Ovary (tissue), 9 donors: ENCODE results near the gene THOC2. TPM values are rescaled to one million over a fixed set of nuclear protein-coding genes. Genes with fewer than 3 reads are reported as not detected.

Experiments
- DNase-seq, 5 donors: peaks; one replicate each; pipeline ENCODE4 v3.0.0-alpha.2; 2019 to 2020
- H3K27ac ChIP-seq, 2 donors: fragments of 200-600 bp; one replicate each; pipeline versions ENCODE4 v1.5.1 to v1.8.0; 2019 to 2022
- H3K27me3 ChIP-seq: fragments of 200-600 bp; one replicate; pipeline ENCODE4 v1.8.0; 2022
- H3K36me3 ChIP-seq: fragments of 200-600 bp; sonication (generic); one replicate; pipeline ENCODE4 v1.5.1; 2019
- H3K4me1 ChIP-seq: one replicate; pipeline ENCODE4 v1.8.1; 2013; ENCODE audit warnings: mild to moderate bottlenecking, moderate library complexity; ENCODE audit not compliant: insufficient read depth
- H3K4me3 ChIP-seq: fragments of 200-600 bp; sonication (generic); one replicate; pipeline ENCODE4 v1.5.1; 2017
- H3K9me3 ChIP-seq, 2 donors: fragments of 200-600 bp in 1 of 2; sonication (generic) in 1 of 2; one replicate each; pipeline versions ENCODE4 v1.5.1 to v1.8.1; 2013 to 2019; ENCODE audit warnings: mild to moderate bottlenecking in 1 of 2, moderate library complexity in 1 of 2
- CTCF ChIP-seq, 3 donors: fragments of 450-650 bp in 2 of 3; fragments of 200-600 bp in 1 of 3; IDR thresholded peaks; one replicate each; pipeline versions ENCODE4 v1.5.1 to v1.8.0; 2016 to 2022; ENCODE audit warnings: antibody characterized with exemption in 3 of 3, mild to moderate bottlenecking in 1 of 3
- EP300 ChIP-seq: sonication (generic); formaldehyde crosslinking; IDR thresholded peaks from one replicate; pipeline ENCODE4 v1.6.1; 2017; ENCODE audit warnings: antibody characterized with exemption
- POLR2A ChIP-seq: fragments of 450-650 bp; IDR thresholded peaks from one replicate; pipeline ENCODE4 v1.6.1; 2017; ENCODE audit warnings: antibody characterized with exemption, mild to moderate bottlenecking, moderate library complexity
- WGBS, 3 donors: extraction: QIAGEN DNeasy Blood & Tissue Kit in 1 of 3; methylation state at CpG; one replicate each; pipeline versions ENCODE4 v1.1.5 to v1.1.7; 2013 to 2017; 5-methylcytosine and 5-hydroxymethylcytosine counted together
- intact Hi-C, 4 donors: fragments of 100-400 bp; cut with DNase I; formaldehyde crosslinking; loops; one replicate each; pipeline versions ENCODE4 v1.11.0 to v1.15.1; 2022 to 2023
- polyA plus RNA-seq, 2 donors: library from polyadenylated mRNA; stranded (reverse); fragments of 200-250 nt in 1 of 2; fragments of 350-450 nt in 1 of 2; fragmentation: Illumina TruSeq in 1 of 2; extraction: RNeasy Lipid Tissue Mini Kit (QIAGEN cat#74804) in 1 of 2; gene quantifications; one replicate each; pipeline ENCODE4 v1.2.3, GENCODE V29; 2013 to 2014
- total RNA-seq, 7 donors: library from RNA; depleted of rRNA in 2 of 7; stranded (reverse); fragments of >200 nt in 2 of 7; fragmentation: NEBNext Ultra II Directional in 3 of 7; extraction: Animal tissue kit (Norgen Biotek cat#: 25700) in 3 of 7; gene quantifications; one replicate each; pipeline versions ENCODE4 v1.1.0 to v1.2.4, GENCODE V29; 2016 to 2023
- donor health status: DM: no; HTN: no; CAD: no; lungs with moderate emphysema.
- donor health status: DM: no; HTN: no; CAD: no.
- donor health status: Bipolar disorder and iron deficiency.
- donor health status: DM: yes; HTN: yes; CAD: no.
- donor health status: DM: no; HTN: no; CAD: no.
- donor health status: DM: yes; HTN: yes; CAD: no.

Gene THOC2
- total and polyA plus RNA-seq, 9 donors, result 37.0 to 91.9 (median 77.7) TPM

DNA sequence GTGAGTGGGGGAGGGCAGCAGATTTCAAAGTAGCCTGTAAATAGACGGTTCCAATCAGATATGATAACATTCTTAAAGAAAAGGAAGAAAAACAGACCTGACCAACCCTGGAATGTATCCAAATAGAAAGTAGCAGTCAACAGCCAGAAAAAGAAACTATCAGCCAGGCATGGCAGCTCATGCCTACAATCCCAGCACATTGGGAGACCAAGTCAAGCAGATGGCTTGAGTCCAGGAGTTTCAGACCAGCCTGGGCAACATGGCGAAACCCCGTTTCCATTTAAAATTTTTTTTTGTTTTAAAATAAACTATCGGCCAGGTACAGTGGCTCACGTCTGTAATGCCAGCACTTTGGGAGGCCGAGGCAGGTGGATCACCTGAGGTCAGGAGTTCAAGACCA lies 125.0 kb downstream of the THOC2 start:
- H3K27ac ChIP-seq, result no peak overlapping the region
- 82 to 91% (median 85%) methylated on average over 6 of the region's 6 CpGs for WGBS, 3 donors
- H3K36me3 ChIP-seq, result no peaks in the 10 kb centered on the region
- no peaks in the 10 kb centered on the region for H3K27me3 ChIP-seq
- intact Hi-C loops, result no loop called here
- TF ChIP-seq CTCF (IDR thresholded peaks at IDR 0.05) (no peak), EP300 (no peak), POLR2A (no peak)
- DNase-seq, result no peak
- no peaks in the 10 kb centered on the region for H3K9me3 ChIP-seq
- no peaks in the 10 kb centered on the region for H3K4me1 ChIP-seq
- no peak overlapping the region for H3K4me3 ChIP-seq

- TF ChIP-seq POLR2A (no peak), EP300 (no peak), CTCF (IDR thresholded peaks at IDR 0.05) (no peak)
- Histone ChIP-seq H3K27ac (no peak overlapping the region), H3K4me1 (no peaks in the 10 kb centered on the region), H3K36me3 (no peaks in the 10 kb centered on the region), H3K9me3 (no peaks in the 10 kb centered on the region), H3K4me3 (no peak overlapping the region), H3K27me3 (no peaks in the 10 kb centered on the region)
- WGBS, 3 donors, result 78 to 89% (median 83%) methylated on average over 1 of the region's 1 CpG
- no peak for DNase-seq
- intact Hi-C loops, result no loop called here
Measured at GRCh38 chrX:123607270-123607669, 125.6 kb downstream of the THOC2 start.

DNA sequence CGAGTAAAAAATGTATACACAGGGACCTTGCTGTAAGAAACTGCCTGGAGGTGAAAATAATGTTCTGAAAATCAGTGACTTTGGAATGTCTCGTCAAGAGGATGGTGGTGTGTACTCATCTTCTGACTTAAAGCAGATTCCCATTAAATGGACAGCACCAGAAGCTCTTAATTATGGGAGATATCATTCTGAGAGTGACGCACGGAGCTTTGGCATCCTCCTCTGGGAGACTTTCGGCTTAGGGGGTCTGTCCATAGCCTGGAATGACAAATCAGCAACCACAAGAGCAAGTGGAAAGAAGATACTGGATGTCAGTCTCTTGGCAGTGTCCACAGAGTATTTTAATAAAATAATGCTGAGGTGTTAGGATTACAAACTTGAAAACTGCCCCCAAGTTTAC lies 129.4 kb downstream of the THOC2 start:
- no peaks in the 10 kb centered on the region for H3K4me1 ChIP-seq
- 74 to 80% (median 77%) methylated on average over 5 of the region's 5 CpGs for WGBS, 3 donors
- no peak overlapping the region for H3K4me3 ChIP-seq
- H3K27me3 ChIP-seq, result no peaks in the 10 kb centered on the region
- no peak for DNase-seq
- TF ChIP-seq EP300 (no peak), POLR2A (no peak), CTCF (IDR thresholded peaks at IDR 0.05) (no peak)
- H3K27ac ChIP-seq, result no peak overlapping the region
- H3K36me3 ChIP-seq, result no peaks in the 10 kb centered on the region
- H3K9me3 ChIP-seq, result no peaks in the 10 kb centered on the region
- intact Hi-C loops, result no loop called here

- H3K4me1 ChIP-seq, result no peaks in the 10 kb centered on the region
- no peaks in the 10 kb centered on the region for H3K27me3 ChIP-seq
- no peak overlapping the region for H3K27ac ChIP-seq
- H3K9me3 ChIP-seq, result no peaks in the 10 kb centered on the region
- no peak for TF ChIP-seq CTCF (IDR thresholded peaks at IDR 0.05)
- TF ChIP-seq POLR2A, result no peak
- no peak for TF ChIP-seq EP300
- 64 to 70% (median 69%) methylated on average over 3 of the region's 3 CpGs for WGBS, 3 donors
- no peaks in the 10 kb centered on the region for H3K36me3 ChIP-seq
- H3K4me3 ChIP-seq, result no peak overlapping the region
- intact Hi-C loops, result no loop called here
- no peak for DNase-seq
Measured at GRCh38 chrX:123601437-123601836, 131.4 kb downstream of the THOC2 start.

DNA sequence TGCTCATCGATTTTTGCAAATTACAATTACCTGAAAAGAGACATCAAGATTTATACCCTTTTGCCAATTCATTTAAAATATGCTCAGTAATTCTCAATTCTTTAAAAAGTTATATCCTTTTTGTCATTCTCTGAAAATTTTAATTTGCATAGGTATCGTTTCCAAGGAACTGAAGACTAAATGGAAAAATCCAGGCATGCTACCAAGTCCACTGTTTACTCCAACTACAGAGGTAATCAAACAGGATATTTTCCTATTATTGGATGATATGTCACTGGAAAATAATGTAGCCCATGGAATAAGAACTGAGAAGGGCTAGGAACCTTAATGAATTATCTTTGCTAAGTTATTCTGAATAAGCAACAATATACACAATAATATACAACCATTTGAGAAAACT lies 132.7 kb downstream of the THOC2 start:
- Histone ChIP-seq H3K9me3 (no peaks in the 10 kb centered on the region), H3K36me3 (no peaks in the 10 kb centered on the region), H3K4me3 (no peak overlapping the region), H3K27ac (no peak overlapping the region), H3K27me3 (no peaks in the 10 kb centered on the region), H3K4me1 (no peaks in the 10 kb centered on the region)
- intact Hi-C loops, result no loop called here
- DNase-seq, result no peak
- TF ChIP-seq POLR2A, result no peak
- no peak for TF ChIP-seq EP300
- no peak for TF ChIP-seq CTCF (IDR thresholded peaks at IDR 0.05)
- WGBS, 3 donors, result 62 to 67% (median 62%) methylated on average over 2 of the region's 2 CpGs
